Measurements from ENCODE around the gene RALGPS1. TPM values are rescaled to one million over a fixed set of nuclear protein-coding genes. Genes with fewer than 3 reads are reported as not detected.
A peak's percentile ranks its signal among the peaks of the same experiment; 100 is the strongest.
"Not testable (repeated sequence)": the region's sequence is repeated elsewhere in the genome, so short reads cannot be mapped to it uniquely, and the experiment has no call there.

Gene RALGPS1
- total and polyA plus RNA-seq, 8 donors, result 5.8 to 12.7 (median 9.3) TPM

- DNase-seq (no peak), ATAC-seq (no peak), FAIRE-seq (no peak)
- Histone ChIP-seq H3K9me3 (no peaks in the 10 kb centered on the region), H3K4me1 (no peaks in the 10 kb centered on the region), H3K27me3 (no peaks in the 10 kb centered on the region), H3K4me3 (no peak overlapping the region), H3K27ac (no peak overlapping the region), H3K36me3 (peaks cover 0 to 1% (median 0%) of the 10 kb centered on the region in 3 donors)
- no peak for TF ChIP-seq CTCF (IDR thresholded peaks at IDR 0.05)
- intact Hi-C loops (cut with DNase I), result no loop called here
- WGBS, 2 donors, result 68 to 74% methylated on average over 5 of the region's 5 CpGs
Observed at GRCh38 chr9:127169575-127169883, 254.9 kb downstream of the RALGPS1 start.

GRCh38 chr9:127170103-127170502, 255.5 kb downstream of the RALGPS1 start:
- no peak for TF ChIP-seq CTCF (IDR thresholded peaks at IDR 0.05)

GRCh38 chr9:127170652-127171051, 256.1 kb downstream of the RALGPS1 start:
- Histone ChIP-seq H3K9me3 (no peaks in the 10 kb centered on the region), H3K4me3 (no peak overlapping the region), H3K27ac (no peak overlapping the region), H3K36me3 (peaks cover 0 to 8% (median 0%) of the 10 kb centered on the region in 3 donors), H3K4me1 (no peaks in the 10 kb centered on the region), H3K27me3 (no peaks in the 10 kb centered on the region)
- ATAC-seq (no peak), FAIRE-seq (no peak), DNase-seq (peak in 1 of 6 donors; percentile 42)
- 92 to 98% methylated on average over 2 of the region's 2 CpGs for WGBS, 2 donors
- TF ChIP-seq CTCF (IDR thresholded peaks at IDR 0.05), result no peak
- intact Hi-C loops (cut with DNase I), result no loop called here

More at GRCh38 chr9:127170103-127170502, 255.5 kb downstream of the RALGPS1 start:
- Histone ChIP-seq H3K9me3 (no peaks in the 10 kb centered on the region), H3K4me3 (no peak overlapping the region), H3K4me1 (no peaks in the 10 kb centered on the region), H3K36me3 (peaks cover 0 to 7% (median 0%) of the 10 kb centered on the region in 3 donors), H3K27me3 (no peaks in the 10 kb centered on the region), H3K27ac (no peak overlapping the region)
- FAIRE-seq, result no peak
- 87 to 92% methylated on average over 4 of the region's 4 CpGs for WGBS, 2 donors
- DNase-seq, result no peak
- ATAC-seq, result no peak
- intact Hi-C loops (cut with DNase I), result no loop called here

- H3K9me3 ChIP-seq; H3K27me3 ChIP-seq; ATAC-seq; H3K4me3 ChIP-seq; intact Hi-C loops (cut with DNase I); H3K4me1 ChIP-seq; H3K27ac ChIP-seq; FAIRE-seq; H3K36me3 ChIP-seq: not testable (repeated sequence)
- WGBS, 2 donors, result 95 to 100% methylated on average over 9 of the region's 9 CpGs
- DNase-seq, result peak in 1 of 6 donors; percentile 21
Observed at GRCh38 chr9:127171348-127171747, 256.8 kb downstream of the RALGPS1 start.

- TF ChIP-seq CTCF (IDR thresholded peaks at IDR 0.05), result no peak
- Histone ChIP-seq H3K4me1 (no peaks in the 10 kb centered on the region), H3K9me3 (no peaks in the 10 kb centered on the region), H3K4me3 (no peak overlapping the region), H3K36me3 (peaks cover 0 to 8% (median 0%) of the 10 kb centered on the region in 3 donors), H3K27me3 (no peaks in the 10 kb centered on the region), H3K27ac (no peak overlapping the region)
- ATAC-seq (no peak), FAIRE-seq (no peak), DNase-seq (no peak)
- intact Hi-C loops (cut with DNase I), result no loop called here
- 94 to 97% methylated on average over 12 of the region's 12 CpGs for WGBS, 2 donors
Observed at GRCh38 chr9:127172066-127172707, 257.6 kb downstream of the RALGPS1 start.
